NCI-H1092 treated with DMSO at 0.1 percent for 48 hours (cell line): Measurements from ENCODE around the gene TMEM185A.
"Not testable (repeated sequence)": the region's sequence is repeated elsewhere in the genome, so short reads cannot be mapped to it uniquely, and the experiment has no call there.

Source experiments
- DNase-seq: peaks from one replicate; lab custom pipeline; 2025; lab: John Stamatoyannopoulos, UW

Gene TMEM185A

GRCh38 chrX:149551245-149551938, 80.2 kb downstream of the TMEM185A start:
- DNase-seq, result not testable (repeated sequence)

GRCh38 chrX:149550454-149550853, 81.1 kb downstream of the TMEM185A start:
- DNase-seq, result not testable (repeated sequence)

GRCh38 chrX:149549701-149550100, 81.9 kb downstream of the TMEM185A start, which contains the start of gene HSFX3:
HSFX3 (minus strand) TSS chrX:149549924; CDS start chrX:149549852, 72 bp downstream.
- DNase-seq, result not testable (repeated sequence)

- DNase-seq, result not testable (repeated sequence)
Observed at GRCh38 chrX:149547782-149548181, 83.8 kb downstream of the TMEM185A start.

- not testable (repeated sequence) for DNase-seq
Observed at GRCh38 chrX:149546962-149547361, 84.6 kb downstream of the TMEM185A start.
